H1 (cell line): ENCODE data around the gene PRR20A. TPM values are rescaled to one million over a fixed set of nuclear protein-coding genes. Genes with fewer than 3 reads are reported as not detected.

Experiments used
- CTCF ChIP-seq, 3 experiments: IDR thresholded peaks; 1 replicate in 2 of 3; 2 replicates in 1 of 3; pipeline versions ENCODE4 v1.5.1 to v1.6.1; 2011; ENCODE audit warnings: low read length in 3 of 3, mild to moderate bottlenecking in 3 of 3, inconsistent platforms in 2 of 3, low read depth in 1 of 3, moderate library complexity in 1 of 3; ENCODE audit not compliant: insufficient read depth in 1 of 3; ENCODE audit errors: control extremely low read depth in 1 of 3
- SRF ChIP-seq: IDR thresholded peaks from 2 replicates; pipeline ENCODE4 v1.6.1; 2011; ENCODE audit warnings: mild to moderate bottlenecking, low read depth, low read length, moderate library complexity
- USF2 ChIP-seq: IDR thresholded peaks from 2 replicates; pipeline ENCODE4 v1.6.1; 2011; ENCODE audit warnings: low read length, improper control_type of control experiment
- polyA plus RNA-seq, 7 experiments: library from polyadenylated mRNA; depleted of rRNA in 3 of 7; stranded (reverse) in 5 of 7; unstranded in 2 of 7; fragments of >200 nt in 5 of 7; fragments of 200-250 nt in 2 of 7; gene quantifications; 1 replicate in 5 of 7; 2 replicates in 1 of 7; 4 replicates in 1 of 7; pipeline versions ENCODE4 v1.2.1 to v1.2.3, GENCODE V29; 2011 to 2013; ENCODE audit warnings: missing spikeins in 2 of 7, mixed read lengths in 2 of 7
- small RNA-seq: library from polyadenylated mRNA; stranded (forward); fragments of <200 nt; extraction: miRNeasy Mini kit (QIAGEN cat#:217004); gene quantifications from one replicate; pipeline ENCODE3, GENCODE V24; 2013; ENCODE audit not compliant: insufficient read depth
- total RNA-seq: library from RNA; stranded (reverse); fragmentation: NEBNext Ultra II Directional; extraction: Animal tissue kit (Norgen Biotek cat#: 25700); gene quantifications from 2 replicates; pipeline ENCODE4 v1.2.1, GENCODE V29; 2021

The PRR20A gene
- total and polyA plus RNA-seq, 2 of the 8 experiments (the other 6 are each of a cell fraction or from before 2014, with no cell fraction given) = not detected

- TF ChIP-seq CTCF (IDR thresholded peaks at IDR 0.05; ENCODE audit: control extremely low read depth in 1 of 3, insufficient read depth in 1 of 3, low read depth in 1 of 3, low read length in 3 of 3) = no peak
- TF ChIP-seq SRF = no peak
- TF ChIP-seq USF2 = no peak
These were observed 50.9 kb downstream of the PRR20A start (continued) for GRCh38 chr13:57191667-57192066.

Small RNAs within 50 kb of the gene (small RNA-seq; reads per million reads assigned to genes)
- gene PRR20FP = not detected

Other genes with a start within 250 kb of the PRR20A start
- gene PRR20B, start 6.6 kb downstream of the PRR20A start, total RNA-seq = not detected in 2 replicates
- gene PRR20B, start 6.6 kb downstream of the PRR20A start, polyA plus RNA-seq (2011; rRNA removed) = not detected in 2 replicates
- not detected in 2 replicates for gene PRR20C, start 13.1 kb downstream of the PRR20A start, total RNA-seq
- not detected in 2 replicates for gene PRR20C, start 13.1 kb downstream of the PRR20A start, polyA plus RNA-seq (2011; rRNA removed)
- gene PRR20D, start 19.7 kb downstream of the PRR20A start, total RNA-seq = not detected in 2 replicates
- gene PRR20D, start 19.7 kb downstream of the PRR20A start, polyA plus RNA-seq (2011; rRNA removed) = not detected in 2 replicates
- gene PRR20E, start 26.3 kb downstream of the PRR20A start, total RNA-seq = not detected in 2 replicates
- not detected in 2 replicates for gene PRR20E, start 26.3 kb downstream of the PRR20A start, polyA plus RNA-seq (2011; rRNA removed)